ENCODE measurements around the gene TRIML1.

- no peak for TF ChIP-seq POLR2A (IDR thresholded peaks at IDR 0.05)
- TF ChIP-seq CTCF (IDR thresholded peaks at IDR 0.05) = no peak
Observed at GRCh38 chr4:188177997-188178675, 38.9 kb downstream of the TRIML1 start.

All from lower leg skin (tissue), 3 donors.